SK-N-SH (cell line): ENCODE measurements around the gene STC2. TPM values are rescaled to one million over a fixed set of nuclear protein-coding genes. Genes with fewer than 3 reads are reported as not detected.

Experiments used
- CTCF ChIA-PET: fragments of 300-600, 350-600 bp; formaldehyde crosslinking; extraction: SDS; loops from one replicate; lab custom pipeline; 2021; lab: Yijun Ruan, JAX
- POLR2A ChIA-PET: fragments of 350-600 bp; sonication (Branson Sonifier 250); formaldehyde crosslinking; extraction: SDS; loops from one replicate; lab custom pipeline; 2020; ENCODE audit warnings: antibody characterized with exemption, inconsistent platforms; lab: Yijun Ruan, JAX
- DNase-seq: peaks from one replicate; pipeline ENCODE4 v3.0.0; 2012
- H2AFZ ChIP-seq: fragments of 200-600 bp; sonication (generic); 2 replicates; pipeline ENCODE4 v1.8.1; 2016; ENCODE audit warnings: antibody characterized with exemption, mild to moderate bottlenecking, low read depth
- H3F3A ChIP-seq: fragments of 200-600 bp; sonication (generic); replicated peaks from 2 replicates; pipeline ENCODE3; 2016; ENCODE audit warnings: antibody characterized with exemption, mild to moderate bottlenecking; ENCODE audit not compliant: insufficient read depth
- H3K27ac ChIP-seq, 2 experiments: fragments of 200-500 bp in 1 of 2; fragments of 200-600 bp in 1 of 2; sonication (Bioruptor generic) in 1 of 2; sonication (generic), shearing (Covaris generic) in 1 of 2; 2 replicates each; pipeline versions ENCODE4 v1.5.1 to v1.6.1; 2014 to 2016; ENCODE audit warnings: low read depth in 2 of 2, inconsistent platforms in 1 of 2, low read length in 1 of 2, mild to moderate bottlenecking in 1 of 2, mixed read lengths in 1 of 2
- H3K27me3 ChIP-seq: fragments of 200-600 bp; sonication (generic), shearing (Covaris generic); 2 replicates; pipeline ENCODE4 v1.6.1; 2016; ENCODE audit warnings: mixed run types; ENCODE audit not compliant: insufficient read depth
- H3K36me3 ChIP-seq, 2 experiments: fragments of 200-500 bp in 1 of 2; fragments of 200-600 bp in 1 of 2; sonication (Bioruptor generic) in 1 of 2; sonication (generic) in 1 of 2; replicated peaks in 1 of 2; 2 replicates each; pipeline versions ENCODE3 to v1.5.1; 2014 to 2016; ENCODE audit warnings: low read length in 1 of 2, mild to moderate bottlenecking in 1 of 2; ENCODE audit not compliant: insufficient read depth in 2 of 2, control insufficient read depth in 1 of 2
- H3K4me1 ChIP-seq, 2 experiments: fragments of 200-500 bp in 1 of 2; fragments of 200-600 bp in 1 of 2; sonication (Bioruptor generic) in 1 of 2; sonication (generic), shearing (Covaris generic) in 1 of 2; 2 replicates each; pipeline versions ENCODE4 v1.5.1 to v1.6.1; 2014 to 2016; ENCODE audit warnings: low read depth in 1 of 2, low read length in 1 of 2, mixed run types in 1 of 2; ENCODE audit not compliant: insufficient read depth in 2 of 2, control insufficient read depth in 1 of 2
- H3K4me2 ChIP-seq: fragments of 200-600 bp; sonication (generic), shearing (Covaris generic); 2 replicates; pipeline ENCODE4 v1.6.1; 2017; ENCODE audit warnings: mixed run types
- H3K4me3 ChIP-seq, 2 experiments: fragments of 200-500 bp in 1 of 2; fragments of 200-600 bp in 1 of 2; sonication (Bioruptor generic) in 1 of 2; sonication (generic), shearing (Covaris generic) in 1 of 2; 2 replicates each; pipeline versions ENCODE4 v1.5.1 to v1.8.1; 2014 to 2016; ENCODE audit warnings: low read depth in 2 of 2, inconsistent platforms in 1 of 2, low read length in 1 of 2, mild to moderate bottlenecking in 1 of 2, mixed read lengths in 1 of 2, moderate library complexity in 1 of 2
- H3K79me2 ChIP-seq: fragments of 200-600 bp; sonication (generic); 2 replicates; pipeline ENCODE4 v1.8.1; 2017; ENCODE audit warnings: mild to moderate bottlenecking; ENCODE audit not compliant: insufficient read depth
- H3K9ac ChIP-seq: fragments of 200-600 bp; sonication (generic); 2 replicates; pipeline ENCODE4 v1.6.1; 2017; ENCODE audit warnings: mixed run types
- H3K9me2 ChIP-seq: fragments of 200-600 bp; sonication (generic); 2 replicates; pipeline ENCODE4 v1.6.1; 2017; ENCODE audit warnings: mixed run types
- H3K9me3 ChIP-seq: fragments of 200-600 bp; sonication (generic); 2 replicates; pipeline ENCODE4 v1.6.1; 2017; ENCODE audit warnings: mixed run types, mild to moderate bottlenecking, moderate library complexity
- H4K20me1 ChIP-seq: fragments of 200-600 bp; sonication (generic); 2 replicates; pipeline ENCODE4 v1.6.1; 2017; ENCODE audit warnings: mild to moderate bottlenecking, mixed run types; ENCODE audit not compliant: insufficient read depth
- ELF1 ChIP-seq: IDR thresholded peaks from 2 replicates; pipeline ENCODE4 v1.4.0; 2012
- EP300 ChIP-seq, 2 experiments: IDR thresholded peaks; 2 replicates each; pipeline versions ENCODE4 v1.4.0 to v1.6.1; 2012; ENCODE audit warnings: borderline replicate concordance in 1 of 2, low read depth in 1 of 2, low read length in 1 of 2
- MAX ChIP-seq: IDR thresholded peaks from 2 replicates; pipeline ENCODE4 v1.4.0; 2012; ENCODE audit warnings: low read depth
- NFIC ChIP-seq: IDR thresholded peaks from 2 replicates; pipeline ENCODE4 v1.4.0; 2012; ENCODE audit warnings: borderline replicate concordance
- POLR2AphosphoS5 ChIP-seq: IDR thresholded peaks from 2 replicates; pipeline ENCODE4 v1.6.1; 2012; ENCODE audit warnings: low read depth, low read length
- REST ChIP-seq: IDR thresholded peaks from 2 replicates; pipeline ENCODE4 v1.6.1; 2012; ENCODE audit warnings: mild to moderate bottlenecking, low read depth, low read length, moderate library complexity
- RXRA ChIP-seq: IDR thresholded peaks from 2 replicates; pipeline ENCODE4 v1.4.0; 2012; ENCODE audit warnings: low read depth, mild to moderate bottlenecking, borderline replicate concordance
- SMC3 ChIP-seq: IDR thresholded peaks from 2 replicates; pipeline ENCODE4 v1.6.1; 2012; ENCODE audit warnings: low read depth, low read length, improper control_type of control experiment
- TCF12 ChIP-seq: IDR thresholded peaks from 2 replicates; pipeline ENCODE4 v1.4.0; 2012
- USF2 ChIP-seq: fragments of 150-350 bp; IDR thresholded peaks from 2 replicates; pipeline ENCODE4 v1.6.1; 2017; ENCODE audit warnings: antibody characterized with exemption, low read length, low read depth, borderline replicate concordance
- WGBS: methylation state at CpG from one replicate; pipeline ENCODE4 v1.1.6; 2017; ENCODE audit warnings: low lambda C conversion rate; 5-methylcytosine and 5-hydroxymethylcytosine counted together
- polyA plus RNA-seq, 3 experiments: library from polyadenylated mRNA; depleted of rRNA; stranded (reverse); fragments of >200 nt; gene quantifications; 2 replicates each; pipeline ENCODE4 v1.2.3, GENCODE V29; 2012

Gene STC2
- polyA plus RNA-seq, 1 of the 3 experiments (the other 2 are of a cell fraction): 5.9 TPM

GRCh38 chr5:173303878-173304590, 24.2 kb downstream of the STC2 start:
- DNase-seq: no peak
- ChIA-PET POLR2A (interaction anchor here (0.8 kb wide), 1 partner anchor 12 kb away, joined by 3 read pairs; no protein-coding TSS in a partner anchor), CTCF (interaction anchor here (1.3 to 19.2 kb wide), 5 partner anchors 10 to 1013 kb away, joined by 3 to 503 read pairs (median 4); partner anchors contain the start of gene STC2)
- no peak overlapping the region for H2AFZ ChIP-seq
- no peaks in the 10 kb centered on the region for H3K9me3 ChIP-seq
- peaks cover 0 to 3% of the 10 kb centered on the region in 2 experiments; a peak in 1 of 4 replicates for H3K4me1 ChIP-seq
- no peaks in the 10 kb centered on the region for H3K27me3 ChIP-seq
- no peaks in the 10 kb centered on the region for H3K36me3 ChIP-seq
- no peak overlapping the region for H3K27ac ChIP-seq
- H3K9me2 ChIP-seq: no peaks in the 10 kb centered on the region
- H3K4me2 ChIP-seq: no peak overlapping the region
- H4K20me1 ChIP-seq: no peaks in the 10 kb centered on the region
- WGBS: 68% methylated on average over 13 of the region's 13 CpGs
- H3F3A ChIP-seq: no peaks in the 10 kb centered on the region
- TF ChIP-seq NFIC (no peak), RXRA (peak; percentile 27; the same call in 1 of the 2 replicates), USF2 (no peak), REST (peak; percentile 68; the same call in 1 of the 2 replicates), EP300 (IDR thresholded peaks at IDR 0.05; ENCODE audit: borderline replicate concordance in 1 of 2, low read depth in 1 of 2, low read length in 1 of 2) (no peak), ELF1 (no peak), POLR2AphosphoS5 (no peak), TCF12 (0 out of 2 replicates have a peak, but pooled peaks have one; percentile 4), SMC3 (no peak), MAX (no peak)
- H3K79me2 ChIP-seq: no peaks in the 10 kb centered on the region
- no peak overlapping the region for H3K9ac ChIP-seq
- H3K4me3 ChIP-seq: no peak overlapping the region
